ENCODE measurements around the gene DSC2. TPM values are rescaled to one million over a fixed set of nuclear protein-coding genes. Genes with fewer than 3 reads are reported as not detected.
"Not testable (repeated sequence)": the region's sequence is repeated elsewhere in the genome, so short reads cannot be mapped to it uniquely, and the experiment has no call there.

Gene DSC2
- total and polyA plus RNA-seq, 2 of the 8 experiments (the other 6 are each of a cell fraction or from before 2014, with no cell fraction given) = 4.6 to 39.7 TPM

DNA sequence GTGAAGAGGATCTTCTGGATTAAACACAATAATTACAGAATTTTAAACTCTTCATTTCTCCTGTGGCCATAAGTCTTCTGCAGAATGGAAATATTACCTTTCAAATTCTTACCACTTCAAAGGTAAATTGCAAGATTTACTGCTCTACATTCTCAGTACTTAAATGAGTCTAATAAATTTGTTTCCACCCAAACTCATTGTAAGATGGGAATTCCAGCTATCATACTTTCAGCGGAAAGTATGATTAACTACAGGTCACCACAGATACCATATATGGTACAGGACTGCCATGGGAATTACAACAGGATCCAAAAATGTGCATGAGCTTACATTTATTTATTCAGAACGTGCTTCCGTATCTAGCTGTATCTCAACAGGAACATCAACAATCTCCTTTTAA is 62.8 kb downstream of the DSC2 start (continued):
- TF ChIP-seq JUN (IDR thresholded peaks at IDR 0.05; ENCODE audit: low read depth, low read length) (no peak), CEBPB (IDR thresholded peaks at IDR 0.05; ENCODE audit: low read depth, low read length) (no peak), BRCA1 (IDR thresholded peaks at IDR 0.05; ENCODE audit: low read depth, low read length) (no peak), EGR1 (IDR thresholded peaks at IDR 0.05; ENCODE audit: borderline replicate concordance, low read depth, low read length) (no peak), CTCF (IDR thresholded peaks at IDR 0.05; ENCODE audit: control extremely low read depth in 1 of 3, insufficient read depth in 1 of 3, low read depth in 1 of 3, low read length in 3 of 3) (no peak)

- H3K27ac ChIP-seq (ENCODE audit: low read depth, low read length); H2AK5ac ChIP-seq (ENCODE audit: low read depth, low read length); H2BK12ac ChIP-seq (ENCODE audit: low read depth, low read length); H3K4me1 ChIP-seq (replicated peaks in 1 of 4; ENCODE audit: control insufficient read depth in 3 of 4, insufficient read depth in 4 of 4, low read length in 3 of 4); H2BK20ac ChIP-seq (ENCODE audit: low read length); H4K5ac ChIP-seq (ENCODE audit: insufficient read length, low read depth, low read length); H2BK15ac ChIP-seq (ENCODE audit: low read length); H3K56ac ChIP-seq (replicated peaks; ENCODE audit: insufficient read length, low read depth, low read length); H3K4ac ChIP-seq (replicated peaks; ENCODE audit: insufficient read length, low read depth, low read length); H4K8ac ChIP-seq (ENCODE audit: extremely low read depth, insufficient read depth, low read length); H3K79me2 ChIP-seq (ENCODE audit: control insufficient read depth in 1 of 2, insufficient read depth in 2 of 2, low read length in 2 of 2); H2BK5ac ChIP-seq (ENCODE audit: low read depth, low read length); POLR2A ChIA-PET (ENCODE audit: partially characterized antibody); H4K20me1 ChIP-seq (replicated peaks in 1 of 2; ENCODE audit: control insufficient read depth in 1 of 2, insufficient read depth in 2 of 2, low read length in 2 of 2); H3K9me3 ChIP-seq (ENCODE audit: insufficient read depth in 2 of 2, low read depth in 1 of 2, low read length in 1 of 2); H2BK120ac ChIP-seq (replicated peaks; ENCODE audit: low read depth, low read length); H3K4me3 ChIP-seq (ENCODE audit: extremely low read depth in 1 of 4, insufficient read depth in 2 of 4, low read depth in 3 of 4, low read length in 4 of 4); H3K14ac ChIP-seq (ENCODE audit: insufficient read length); H3K9ac ChIP-seq (replicated peaks in 1 of 4; ENCODE audit: extremely low read depth in 1 of 4, low read depth in 3 of 4, low read length in 3 of 4); H3K18ac ChIP-seq (ENCODE audit: extremely low read depth, low read length); H3K79me1 ChIP-seq (ENCODE audit: low read depth, low read length); H3K4me2 ChIP-seq (ENCODE audit: insufficient read depth in 1 of 2, low read depth in 2 of 2, low read length in 2 of 2); H4K91ac ChIP-seq (replicated peaks; ENCODE audit: insufficient read length, low read length); H2AFZ ChIP-seq (ENCODE audit: low read length); FAIRE-seq; DNase-seq (ENCODE audit: low read depth in 1 of 2, low spot score in 2 of 2); H3K36me3 ChIP-seq (ENCODE audit: control insufficient read depth in 2 of 4, insufficient read depth in 4 of 4, low read length in 3 of 4); H3K23ac ChIP-seq (ENCODE audit: insufficient read length): not testable (repeated sequence)
- Histone ChIP-seq H3K27me3 (replicated peaks in 1 of 4; ENCODE audit: control insufficient read depth in 3 of 4, extremely low read depth in 1 of 4, insufficient read depth in 3 of 4, low read length in 3 of 4) (peaks cover 14 to 37% (median 27%) of the 10 kb centered on the region in 4 experiments), H3K23me2 (ENCODE audit: low read depth, low read length) (peaks cover 19% of the 10 kb centered on the region)
- CTCF ChIA-PET (ENCODE audit: partially characterized antibody) = interaction anchor here (0.6 kb wide), 1 partner anchor 678 kb away, joined by 3 read pairs; no protein-coding TSS in a partner anchor
- 96% methylated on average over 5 of the region's 5 CpGs; no CpG with 5 or more reads in 1 of the 2 experiments for WGBS, 2 experiments (ENCODE audit: extremely low coverage in 1 of 2, insufficient coverage in 1 of 2, insufficient read length in 1 of 2, insufficient replicate concordance in 2 of 2, low coverage in 1 of 2, low lambda C conversion rate in 2 of 2, missing lambda C conversion rate in 1 of 2)
These were observed 64.5 kb downstream of the DSC2 start for GRCh38 chr18:31037686-31038085.

Data from H1 (cell line).